ENCODE results near the gene NOS1AP. TPM values are rescaled to one million over a fixed set of nuclear protein-coding genes. Genes with fewer than 3 reads are reported as not detected.

Gene NOS1AP
- total RNA-seq, 2 donors from 2014 or later: 0.13 TPM; not detected in 1

DNA sequence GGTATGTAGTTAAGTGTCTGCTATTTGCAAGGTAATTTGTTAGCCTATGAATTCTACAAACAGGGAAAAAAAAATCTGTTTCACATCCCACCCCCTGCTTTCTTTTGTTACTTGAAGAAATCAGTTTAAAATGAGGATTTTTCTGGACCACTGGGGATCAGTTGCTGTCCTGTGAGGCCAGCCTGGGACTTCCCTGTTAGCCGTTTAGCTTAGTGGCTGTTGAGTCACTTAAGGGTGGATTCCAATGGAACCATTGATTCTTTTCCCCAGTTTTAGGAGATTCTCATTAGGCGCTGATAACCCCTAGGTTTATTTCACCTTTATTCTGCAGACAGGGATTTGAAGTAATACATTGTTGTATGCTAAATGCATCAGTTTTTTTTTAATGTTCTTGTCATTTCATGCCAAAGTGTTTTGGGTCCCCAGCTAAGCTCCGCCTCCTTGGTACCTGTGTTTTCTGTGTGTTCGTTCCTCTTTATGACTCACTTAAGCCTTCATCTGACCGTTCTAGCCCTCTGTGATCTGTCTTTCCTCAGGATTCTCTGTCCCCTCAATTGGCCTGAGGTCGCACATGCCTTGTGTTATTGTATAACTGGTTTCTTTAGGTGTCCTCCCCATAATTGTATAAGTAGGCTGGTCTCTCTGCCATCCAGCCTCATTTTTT lies 59.3 kb downstream of the NOS1AP start:
- no peak for ATAC-seq (replicated peaks)
- Mint-ChIP-seq H3K27ac (no peak overlapping the region), H3K4me3 (no peak overlapping the region), H3K4me1 (no peaks in the 10 kb centered on the region), H3K27me3 (peaks cover 36% of the 10 kb centered on the region), H3K36me3 (ENCODE audit: low read depth) (no peaks in the 10 kb centered on the region), H3K9me3 (no peaks in the 10 kb centered on the region)

DNA sequence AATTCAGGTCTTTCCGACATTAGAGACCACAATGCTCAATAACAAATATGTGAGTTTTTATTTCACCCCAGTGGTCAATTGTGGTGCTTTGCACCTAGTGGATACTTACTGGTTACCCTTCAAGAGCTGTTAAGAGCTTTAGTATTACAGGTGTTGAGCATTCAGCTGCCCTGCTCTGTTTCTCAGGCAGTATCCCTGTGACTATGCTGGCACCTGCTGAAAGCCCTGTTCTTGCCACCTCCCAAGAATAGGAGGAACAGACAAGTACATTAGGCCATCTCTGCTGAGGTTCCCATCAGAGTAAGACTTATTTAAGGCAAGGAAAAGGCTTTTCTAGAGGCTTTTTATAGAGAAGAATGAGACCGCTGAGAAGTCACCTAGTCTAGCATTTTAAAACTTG lies 60.8 kb downstream of the NOS1AP start:
- no peaks in the 10 kb centered on the region for H3K9me3 Mint-ChIP-seq
- H3K27ac Mint-ChIP-seq: no peak overlapping the region
- no peaks in the 10 kb centered on the region for H3K4me1 Mint-ChIP-seq
- H3K27me3 Mint-ChIP-seq: peaks cover 41% of the 10 kb centered on the region
- no peaks in the 10 kb centered on the region for H3K36me3 Mint-ChIP-seq (ENCODE audit: low read depth)
- ATAC-seq (replicated peaks): no peak
- H3K4me3 Mint-ChIP-seq: no peak overlapping the region

DNA sequence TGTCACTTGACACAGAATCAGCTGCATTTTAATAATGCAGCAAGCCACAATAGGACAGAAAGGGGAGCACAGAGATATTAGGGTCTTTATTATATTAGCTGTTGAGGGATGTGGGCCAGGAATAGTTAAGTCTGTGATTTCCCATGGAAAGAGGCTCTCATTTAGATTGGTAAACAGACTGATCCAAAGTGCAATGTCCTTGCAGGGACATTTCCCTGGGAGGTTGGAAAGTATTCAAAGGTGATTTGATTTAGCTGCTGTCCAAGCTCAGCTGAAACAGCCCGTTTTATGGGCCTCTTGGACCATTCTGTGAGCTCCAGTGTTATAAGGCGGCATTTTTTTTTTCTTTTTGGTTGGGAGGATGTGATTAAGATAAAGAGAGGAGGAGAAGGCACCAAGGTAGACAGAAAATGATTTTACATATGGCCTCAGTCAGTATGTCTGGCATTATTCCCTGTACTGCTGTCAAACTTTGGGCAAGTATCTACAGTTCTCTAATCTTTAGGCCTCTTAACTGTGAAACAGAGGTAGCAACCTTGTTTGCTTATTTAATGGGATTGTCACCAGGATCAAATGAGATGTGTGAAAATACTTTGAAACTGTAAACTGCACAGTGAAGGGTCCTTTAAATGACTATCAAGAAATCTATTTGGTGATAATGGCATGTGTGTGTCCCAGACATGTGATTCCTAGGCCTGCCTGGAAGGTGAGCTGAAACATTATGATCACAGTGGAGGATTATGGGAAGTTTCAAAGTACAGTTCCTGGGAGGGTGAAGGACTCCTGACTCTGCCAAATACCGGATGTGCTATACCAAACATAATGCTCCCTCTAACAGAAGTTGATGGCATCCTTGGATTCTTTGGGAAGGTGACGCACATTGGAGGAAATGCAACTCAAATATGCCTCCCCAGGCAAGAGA lies 62.2 kb downstream of the NOS1AP start:
- Mint-ChIP-seq H3K36me3 (ENCODE audit: low read depth) (no peaks in the 10 kb centered on the region), H3K27ac (no peak overlapping the region)

DNA sequence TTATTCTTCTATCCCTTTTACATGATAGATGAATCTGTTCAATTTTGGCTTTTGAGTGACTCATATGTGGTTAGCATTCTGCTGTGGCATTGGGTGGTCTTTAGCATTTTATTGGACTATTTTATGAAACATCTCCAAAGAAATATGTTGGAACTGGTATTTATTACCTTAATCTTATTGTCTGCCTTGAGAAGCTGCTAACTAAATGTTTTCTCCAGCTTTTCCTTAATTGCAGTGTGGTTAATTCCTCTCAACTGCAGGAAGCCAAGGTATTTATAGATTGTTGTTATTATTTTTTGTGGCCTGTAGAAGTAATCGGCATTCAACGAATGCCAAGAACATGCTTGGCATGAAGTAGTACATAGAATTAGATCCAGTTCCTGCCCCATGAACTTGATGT lies 64.1 kb downstream of the NOS1AP start:
- no peak for ATAC-seq (replicated peaks)
- Mint-ChIP-seq H3K9me3 (no peaks in the 10 kb centered on the region), H3K4me3 (no peak overlapping the region), H3K36me3 (ENCODE audit: low read depth) (no peaks in the 10 kb centered on the region), H3K27me3 (peaks cover 39% of the 10 kb centered on the region), H3K4me1 (no peaks in the 10 kb centered on the region), H3K27ac (no peak overlapping the region)

More for the DNA sequence above, 62.2 kb downstream of the NOS1AP start:
- Mint-ChIP-seq H3K4me3 (no peak overlapping the region), H3K4me1 (no peaks in the 10 kb centered on the region), H3K9me3 (no peaks in the 10 kb centered on the region), H3K27me3 (peaks cover 37% of the 10 kb centered on the region)
- ATAC-seq (replicated peaks): no peak

DNA sequence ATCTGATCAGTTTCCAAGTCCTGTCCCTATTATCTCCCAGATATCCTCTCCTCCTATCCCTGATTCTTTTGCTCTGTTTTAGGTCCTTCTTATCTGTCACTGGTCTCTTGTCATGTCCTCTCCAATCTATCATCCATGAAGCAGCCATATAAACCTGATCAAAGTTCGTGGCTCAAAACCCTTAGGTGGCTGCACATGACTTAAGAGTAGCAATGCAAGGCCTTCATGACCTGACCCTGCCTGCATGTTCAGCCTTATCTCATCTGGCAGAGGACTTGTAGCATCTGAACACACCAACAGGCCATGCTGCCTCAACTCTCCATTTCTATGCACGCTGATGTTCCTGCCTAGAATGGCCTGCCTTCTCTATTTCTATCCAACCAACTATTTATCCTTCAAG lies 65.2 kb downstream of the NOS1AP start:
- no peak overlapping the region for H3K27ac Mint-ChIP-seq
- H3K9me3 Mint-ChIP-seq: no peaks in the 10 kb centered on the region
- H3K4me1 Mint-ChIP-seq: no peaks in the 10 kb centered on the region
- peaks cover 34% of the 10 kb centered on the region for H3K27me3 Mint-ChIP-seq
- ATAC-seq (replicated peaks): no peak
- no peaks in the 10 kb centered on the region for H3K36me3 Mint-ChIP-seq (ENCODE audit: low read depth)
- no peak overlapping the region for H3K4me3 Mint-ChIP-seq

DNA sequence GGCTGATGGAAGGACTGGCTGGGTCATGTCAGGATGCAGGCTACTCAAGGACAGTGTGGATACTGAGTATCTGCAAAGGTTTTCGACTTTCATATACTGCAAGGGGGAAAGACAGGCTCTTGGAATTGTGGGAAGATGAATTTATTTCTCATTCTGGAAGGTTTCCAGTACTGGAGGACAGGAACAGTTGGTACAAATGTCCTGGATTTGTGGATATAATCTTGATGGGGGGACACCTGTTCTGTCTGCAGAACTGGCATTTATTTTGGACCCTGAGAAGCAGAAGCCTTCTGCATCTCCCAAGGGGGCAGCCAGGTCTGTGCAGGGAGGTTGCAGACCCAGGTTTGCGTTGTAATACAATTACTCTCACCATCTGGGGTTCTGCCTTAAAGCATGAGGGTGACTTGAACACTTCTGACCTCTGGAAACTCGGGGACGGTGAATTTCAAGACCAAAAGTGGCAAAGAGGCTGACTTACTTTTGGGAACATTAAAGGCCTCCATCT lies 65.8 kb downstream of the NOS1AP start:
- Mint-ChIP-seq H3K27ac (no peak overlapping the region), H3K4me3 (no peak overlapping the region), H3K36me3 (ENCODE audit: low read depth) (no peaks in the 10 kb centered on the region), H3K4me1 (no peaks in the 10 kb centered on the region), H3K27me3 (peaks cover 30% of the 10 kb centered on the region), H3K9me3 (no peaks in the 10 kb centered on the region)
- no peak for ATAC-seq (replicated peaks)

DNA sequence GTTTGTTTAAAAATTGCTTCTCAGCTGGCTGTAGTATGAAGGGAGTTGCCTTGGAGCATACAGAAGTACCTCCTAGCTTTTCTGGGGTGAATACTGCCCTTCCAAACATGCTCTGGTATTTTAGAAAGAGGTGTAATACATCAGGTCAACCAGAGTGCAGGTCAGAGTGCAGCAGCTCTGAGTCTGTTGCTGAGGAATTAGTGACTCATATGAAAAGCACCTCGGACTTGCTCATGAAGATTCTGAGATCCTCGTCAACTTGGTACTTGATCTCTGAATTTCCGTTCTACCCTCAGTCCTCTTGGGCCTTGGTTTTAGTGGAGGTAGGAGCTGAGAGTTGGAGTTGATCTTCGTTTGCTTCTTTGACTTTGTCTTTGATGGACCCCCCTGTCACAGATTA lies 67.3 kb downstream of the NOS1AP start:
- peak; percentile 28 for ATAC-seq (replicated peaks)
- no peak overlapping the region for H3K4me3 Mint-ChIP-seq
- H3K27ac Mint-ChIP-seq: no peak overlapping the region
- peaks cover 35% of the 10 kb centered on the region for H3K27me3 Mint-ChIP-seq
- no peaks in the 10 kb centered on the region for H3K36me3 Mint-ChIP-seq (ENCODE audit: low read depth)
- H3K9me3 Mint-ChIP-seq: no peaks in the 10 kb centered on the region
- H3K4me1 Mint-ChIP-seq: no peaks in the 10 kb centered on the region

DNA sequence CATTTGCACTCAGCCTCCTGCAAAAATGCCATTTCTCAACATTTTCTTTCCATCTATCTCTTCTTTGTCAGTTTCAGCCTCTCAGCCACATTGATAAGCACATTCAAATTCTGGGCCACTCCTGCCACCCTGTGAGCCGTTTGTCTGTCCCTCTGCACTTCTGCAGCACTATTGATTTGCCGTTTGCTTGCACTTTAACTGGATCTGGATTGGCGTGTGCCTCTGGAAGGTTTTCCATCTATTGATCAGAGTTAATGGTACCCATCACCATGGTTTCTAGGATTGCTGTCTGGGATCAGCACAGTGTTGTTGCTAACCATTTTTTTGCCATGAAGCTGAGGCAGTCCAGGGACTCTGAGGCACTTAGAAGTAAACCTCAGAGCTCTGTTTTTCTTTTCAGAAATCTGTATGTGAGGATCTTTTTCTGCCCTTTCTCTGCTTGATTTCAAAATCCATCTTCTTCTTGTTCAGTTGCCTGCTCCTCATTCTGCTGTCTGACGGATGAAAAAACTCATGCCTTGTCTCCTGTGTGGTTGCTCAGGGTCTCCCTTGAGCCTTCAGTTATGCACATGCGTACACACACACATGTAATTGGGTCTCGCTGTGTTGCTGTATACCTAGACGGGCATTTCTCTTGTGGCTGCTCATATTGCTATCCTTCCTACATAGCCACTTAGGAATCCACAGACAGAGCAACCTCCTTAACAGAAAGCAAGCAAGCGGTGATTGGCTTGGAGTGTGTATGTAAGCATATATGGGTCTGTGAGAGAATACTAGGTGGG lies 67.9 kb downstream of the NOS1AP start:
- Mint-ChIP-seq H3K27ac (no peak overlapping the region), H3K9me3 (no peaks in the 10 kb centered on the region), H3K36me3 (ENCODE audit: low read depth) (no peaks in the 10 kb centered on the region), H3K4me1 (no peaks in the 10 kb centered on the region), H3K4me3 (no peak overlapping the region), H3K27me3 (peaks cover 37% of the 10 kb centered on the region)
- ATAC-seq (replicated peaks): no peak

DNA sequence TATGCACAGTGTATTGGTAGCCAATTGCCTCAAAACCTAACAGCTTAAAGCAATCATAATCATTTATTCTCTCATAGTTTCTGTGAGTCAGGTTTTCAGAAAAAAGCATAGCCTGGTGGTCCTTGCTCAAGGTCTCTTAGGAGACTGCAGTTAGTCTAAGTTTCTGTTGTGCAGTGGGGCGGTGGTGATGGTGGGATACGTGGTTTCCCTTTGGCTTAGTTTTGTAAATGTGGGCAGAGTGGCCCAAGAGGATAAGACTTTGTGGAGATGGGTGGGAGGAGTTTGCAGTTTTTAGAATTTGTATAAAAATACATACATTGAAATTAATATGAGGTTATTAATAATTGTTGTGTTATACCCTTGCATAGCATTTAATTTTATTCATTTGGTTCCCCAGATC lies 68.6 kb downstream of the NOS1AP start:
- Mint-ChIP-seq H3K36me3 (ENCODE audit: low read depth) (no peaks in the 10 kb centered on the region), H3K4me3 (no peak overlapping the region), H3K27ac (no peak overlapping the region), H3K27me3 (peaks cover 34% of the 10 kb centered on the region), H3K4me1 (no peaks in the 10 kb centered on the region), H3K9me3 (no peaks in the 10 kb centered on the region)
- ATAC-seq (replicated peaks): no peak

DNA sequence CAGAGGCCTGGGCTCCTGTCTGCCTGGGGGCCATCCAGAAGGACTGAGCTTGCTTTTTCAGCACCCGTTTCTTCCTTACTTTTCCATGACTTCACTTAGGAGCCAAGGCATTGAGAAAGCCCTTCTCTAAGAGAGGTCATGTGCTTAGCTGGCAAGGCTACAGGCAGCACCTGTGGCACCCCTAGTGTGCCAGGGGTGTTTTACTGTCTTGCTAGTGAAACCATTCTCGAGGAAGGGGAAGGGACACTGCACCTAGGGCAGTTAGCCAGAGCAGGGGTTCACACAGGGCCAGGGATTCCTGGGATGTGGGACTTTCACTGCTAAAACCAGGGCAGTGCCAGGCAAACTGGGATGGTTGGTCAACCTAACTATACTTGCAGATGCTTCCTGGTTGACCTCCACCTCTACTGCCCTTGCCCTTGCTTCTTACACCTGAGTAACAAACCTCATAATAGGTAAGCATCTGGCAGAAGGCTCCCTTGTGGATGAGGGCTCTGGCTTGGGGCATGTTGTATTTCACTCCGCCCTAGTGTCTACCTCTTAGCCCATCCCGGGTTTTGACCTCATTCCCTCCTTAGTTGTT lies 69.2 kb downstream of the NOS1AP start:
- H3K4me1 Mint-ChIP-seq: no peaks in the 10 kb centered on the region
- H3K4me3 Mint-ChIP-seq: no peak overlapping the region
- no peak overlapping the region for H3K27ac Mint-ChIP-seq
- H3K27me3 Mint-ChIP-seq: peaks cover 35% of the 10 kb centered on the region
- ATAC-seq (replicated peaks): no peak
- H3K36me3 Mint-ChIP-seq (ENCODE audit: low read depth): no peaks in the 10 kb centered on the region
- no peaks in the 10 kb centered on the region for H3K9me3 Mint-ChIP-seq

DNA sequence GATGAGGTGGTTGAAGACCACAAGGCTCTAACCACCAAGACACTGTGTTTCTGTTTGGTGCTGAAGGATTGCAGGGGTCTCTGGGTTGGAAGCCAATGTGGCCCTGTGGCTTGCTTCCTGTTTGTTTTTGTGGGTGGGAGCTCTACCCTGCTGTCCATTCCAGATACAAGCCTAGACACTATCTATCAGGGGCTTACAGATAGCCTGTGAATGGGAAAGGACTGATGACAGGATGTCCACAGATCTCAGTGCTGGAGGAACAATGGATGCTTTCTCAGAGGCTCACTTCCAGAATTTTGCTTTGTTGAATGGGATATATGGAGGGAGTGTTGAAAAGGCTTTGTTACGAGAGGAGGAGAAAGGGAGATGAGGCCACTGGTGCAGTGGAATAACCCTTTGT lies 69.7 kb downstream of the NOS1AP start:
- no peak for ATAC-seq (replicated peaks)
- no peak overlapping the region for H3K27ac Mint-ChIP-seq
- no peaks in the 10 kb centered on the region for H3K9me3 Mint-ChIP-seq
- peaks cover 35% of the 10 kb centered on the region for H3K27me3 Mint-ChIP-seq
- H3K4me1 Mint-ChIP-seq: no peaks in the 10 kb centered on the region
- H3K36me3 Mint-ChIP-seq (ENCODE audit: low read depth): no peaks in the 10 kb centered on the region
- no peak overlapping the region for H3K4me3 Mint-ChIP-seq

DNA sequence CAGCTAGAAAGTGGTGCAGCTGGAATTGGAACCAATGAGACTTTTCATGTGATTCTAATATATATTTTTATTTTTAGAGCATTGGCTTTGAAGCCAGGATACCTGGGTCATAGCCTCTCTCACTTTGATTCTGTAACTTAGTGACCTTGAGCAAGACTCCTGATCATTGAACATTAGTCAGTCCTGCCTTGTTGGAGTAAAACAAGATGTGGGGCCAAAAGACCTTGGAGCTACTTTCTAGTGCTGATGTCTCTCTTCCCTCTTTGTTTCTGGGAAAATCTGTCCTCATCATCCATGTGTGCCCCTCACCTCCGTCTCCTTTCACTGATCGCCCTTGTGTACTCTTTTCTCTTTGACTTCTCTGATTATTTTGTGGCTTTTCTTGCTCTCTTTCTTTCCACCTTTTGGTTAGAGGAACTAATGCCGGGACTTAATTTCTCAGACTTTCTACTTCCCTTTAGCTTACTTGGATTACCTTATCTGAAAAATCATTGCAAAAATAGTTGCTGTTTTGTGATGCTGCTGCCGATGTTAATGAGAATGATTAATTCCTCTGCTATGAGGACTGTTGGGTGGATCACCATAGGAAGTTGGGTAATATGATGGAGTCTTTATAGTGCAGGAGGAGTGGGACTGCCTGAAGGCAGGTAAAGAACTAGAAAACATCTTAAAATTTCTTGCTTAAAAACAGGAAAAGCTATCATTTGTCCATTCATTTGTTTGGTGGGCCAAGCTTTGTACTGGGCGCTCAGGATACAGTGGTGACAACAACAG lies 72.0 kb downstream of the NOS1AP start:
- no peaks in the 10 kb centered on the region for H3K9me3 Mint-ChIP-seq
- no peak overlapping the region for H3K27ac Mint-ChIP-seq
- no peaks in the 10 kb centered on the region for H3K4me1 Mint-ChIP-seq
- no peak for ATAC-seq (replicated peaks)
- peaks cover 31% of the 10 kb centered on the region for H3K27me3 Mint-ChIP-seq
- H3K4me3 Mint-ChIP-seq: no peak overlapping the region
- H3K36me3 Mint-ChIP-seq (ENCODE audit: low read depth): no peaks in the 10 kb centered on the region

DNA sequence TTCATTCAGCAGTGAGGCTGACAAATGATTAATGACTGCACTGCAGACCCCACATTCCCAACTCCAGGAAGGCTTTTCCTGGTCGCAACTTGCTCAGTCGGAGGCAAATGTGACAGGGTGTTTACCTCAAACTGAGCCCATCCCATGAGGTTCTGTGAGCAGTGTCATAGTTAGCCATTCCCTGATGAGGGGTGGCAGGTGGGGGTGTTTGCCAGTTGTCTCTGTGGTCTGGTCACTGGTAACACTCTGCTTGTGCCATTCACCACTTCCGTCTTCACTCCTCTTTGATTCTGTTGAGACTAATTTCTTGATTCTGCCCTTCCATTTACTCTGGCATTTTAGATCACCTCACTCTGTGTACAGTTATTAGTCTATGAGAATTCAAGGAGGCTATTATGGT lies 73.5 kb downstream of the NOS1AP start:
- peaks cover 25% of the 10 kb centered on the region for H3K27me3 Mint-ChIP-seq
- no peaks in the 10 kb centered on the region for H3K36me3 Mint-ChIP-seq (ENCODE audit: low read depth)
- no peak for ATAC-seq (replicated peaks)
- H3K9me3 Mint-ChIP-seq: no peaks in the 10 kb centered on the region
- H3K27ac Mint-ChIP-seq: no peak overlapping the region
- no peaks in the 10 kb centered on the region for H3K4me1 Mint-ChIP-seq
- no peak overlapping the region for H3K4me3 Mint-ChIP-seq

DNA sequence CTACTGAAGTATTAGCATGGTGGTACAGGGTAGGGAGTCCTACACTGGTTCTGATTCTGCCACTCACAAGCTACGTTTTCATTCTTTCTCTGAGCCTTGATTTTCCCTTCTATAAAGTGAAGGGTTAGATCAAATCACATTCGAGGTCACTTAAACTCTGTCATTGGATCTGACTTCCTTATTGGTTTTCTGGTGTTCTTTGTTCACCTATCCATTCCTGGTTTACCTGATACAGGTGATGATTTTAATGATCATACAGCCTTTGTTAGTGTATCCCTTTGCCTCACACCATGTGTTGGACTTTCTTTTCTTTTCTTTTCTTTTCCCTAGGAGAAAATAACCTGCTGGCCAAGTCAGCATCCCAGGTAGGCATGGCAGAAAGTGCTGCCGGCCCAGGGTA lies 74.8 kb downstream of the NOS1AP start:
- Mint-ChIP-seq H3K4me3 (no peak overlapping the region), H3K27ac (no peak overlapping the region), H3K9me3 (no peaks in the 10 kb centered on the region), H3K36me3 (ENCODE audit: low read depth) (no peaks in the 10 kb centered on the region), H3K27me3 (peaks cover 31% of the 10 kb centered on the region), H3K4me1 (no peaks in the 10 kb centered on the region)
- ATAC-seq (replicated peaks): no peak
